WTC11 (cell line): Measurements from ENCODE around the gene KDF1. TPM values are rescaled to one million over a fixed set of nuclear protein-coding genes. Genes with fewer than 3 reads are reported as not detected.

Source experiments
- ATAC-seq: fragments of 200-7000 bp; cut with Tn5 transposase; 2 replicates; pipeline ENCODE4 v1.10.0; 2021; ENCODE audit warnings: mild to moderate bottlenecking, moderate library complexity
- CTCF ChIA-PET: fragments of 300-600 bp; sonication (Branson Sonifier 250); formaldehyde crosslinking; loops from one replicate; lab custom pipeline; 2021; ENCODE audit warnings: antibody characterized with exemption; lab: Charles Lee
- POLR2A ChIA-PET: fragments of 350-600 bp; sonication (Branson Sonifier 250); formaldehyde crosslinking; loops from one replicate; lab custom pipeline; 2021; ENCODE audit warnings: antibody characterized with exemption; lab: Charles Lee
- DNase-seq: peaks from one replicate; pipeline ENCODE4 v3.0.0; 2021; ENCODE audit warnings: low spot score
- H3K27ac Mint-ChIP-seq: 2 replicates; pipeline ENCODE4 v1.8.0; 2021; ENCODE audit warnings: mixed read lengths
- H3K27me3 Mint-ChIP-seq: 2 replicates; pipeline ENCODE4 v1.8.0; 2021; ENCODE audit warnings: low read depth, mild to moderate bottlenecking, moderate library complexity, mixed read lengths
- H3K36me3 Mint-ChIP-seq: 2 replicates; pipeline ENCODE4 v1.8.0; 2021; ENCODE audit warnings: mixed read lengths
- H3K4me1 Mint-ChIP-seq: 2 replicates; pipeline ENCODE4 v1.8.0; 2022; ENCODE audit warnings: mixed read lengths
- H3K4me3 Mint-ChIP-seq: 2 replicates; pipeline ENCODE4 v1.8.0; 2021; ENCODE audit warnings: mild to moderate bottlenecking, moderate library complexity, mixed read lengths
- H3K9me3 Mint-ChIP-seq: 2 replicates; pipeline ENCODE4 v1.8.0; 2021; ENCODE audit warnings: mixed read lengths
- ELF4 ChIP-seq: sonication (generic); formaldehyde crosslinking; IDR thresholded peaks from 2 replicates; pipeline ENCODE4 v1.8.1; 2022; ENCODE audit warnings: low read depth, mild to moderate bottlenecking, moderate library complexity, missing genetic modification reagents
- ESRRA ChIP-seq: sonication (generic); formaldehyde crosslinking; IDR thresholded peaks from 2 replicates; pipeline ENCODE4 v1.8.1; 2022; ENCODE audit warnings: mild to moderate bottlenecking, missing genetic modification reagents, borderline replicate concordance
- ETV6 ChIP-seq: sonication (generic); formaldehyde crosslinking; IDR thresholded peaks from 2 replicates; pipeline ENCODE4 v1.8.1; 2022; ENCODE audit warnings: mild to moderate bottlenecking, missing genetic modification reagents
- SMAD3 ChIP-seq: sonication (generic); formaldehyde crosslinking; IDR thresholded peaks from 2 replicates; pipeline ENCODE4 v1.8.0; 2022; ENCODE audit warnings: missing genetic modification reagents, mild to moderate bottlenecking, borderline replicate concordance
- TCF7 ChIP-seq: sonication (generic); formaldehyde crosslinking; IDR thresholded peaks from 2 replicates; pipeline ENCODE4 v1.8.0; 2022; ENCODE audit warnings: mild to moderate bottlenecking, low read depth, missing genetic modification reagents, moderate library complexity
- TP53 ChIP-seq: sonication (generic); formaldehyde crosslinking; IDR thresholded peaks from 2 replicates; pipeline ENCODE4 v1.8.1; 2023; ENCODE audit warnings: mild to moderate bottlenecking, missing genetic modification reagents
- ZNF121 ChIP-seq: sonication (generic); formaldehyde crosslinking; IDR thresholded peaks from 2 replicates; pipeline ENCODE4 v1.8.0; 2023; ENCODE audit warnings: missing genetic modification reagents
- ZNF219 ChIP-seq: sonication (generic); formaldehyde crosslinking; IDR thresholded peaks from 2 replicates; pipeline ENCODE4 v1.8.0; 2023; ENCODE audit warnings: missing genetic modification reagents, mild to moderate bottlenecking, borderline replicate concordance
- total RNA-seq: library from RNA; stranded (reverse); gene quantifications from 3 replicates; pipeline ENCODE4 v1.2.3, GENCODE V29; 2021
- TF ChIP-seq, protein P1 (sequence below): sonication (generic); formaldehyde crosslinking; conservative IDR thresholded peaks from 2 replicates; pipeline ENCODE4 v1.8.1; 2023; ENCODE audit warnings: mild to moderate bottlenecking, low read depth, missing genetic modification reagents, moderate library complexity
- TF ChIP-seq, protein P2 (sequence below): sonication (generic); formaldehyde crosslinking; IDR thresholded peaks from 2 replicates; pipeline ENCODE4 v1.8.1; 2022; ENCODE audit warnings: mild to moderate bottlenecking, missing genetic modification reagents, moderate library complexity, borderline replicate concordance
- TF ChIP-seq, protein P3 (sequence below): sonication (generic); formaldehyde crosslinking; IDR thresholded peaks from 2 replicates; pipeline ENCODE4 v1.8.0; 2022; ENCODE audit warnings: mild to moderate bottlenecking, missing genetic modification reagents
- TF ChIP-seq, protein P4 (sequence below): fragments of 250-450 bp; sonication (Bioruptor Pico); conservative IDR thresholded peaks from 2 replicates; pipeline ENCODE4 v1.9.0; 2021; ENCODE audit warnings: mild to moderate bottlenecking
- TF ChIP-seq, protein P5 (sequence below): sonication (generic); formaldehyde crosslinking; IDR thresholded peaks from 2 replicates; pipeline ENCODE4 v1.8.1; 2022; ENCODE audit warnings: low read depth, mild to moderate bottlenecking, moderate library complexity, missing genetic modification reagents, borderline replicate concordance
- TF ChIP-seq, protein P6 (sequence below): sonication (generic); formaldehyde crosslinking; IDR thresholded peaks from 2 replicates; pipeline ENCODE4 v1.8.1; 2023; ENCODE audit warnings: mild to moderate bottlenecking, missing genetic modification reagents, moderate library complexity
- TF ChIP-seq, protein P7 (sequence below): fragments of 250-450 bp; sonication (Bioruptor Pico); IDR thresholded peaks from 2 replicates; pipeline ENCODE4 v2.1.2; 2022; ENCODE audit warnings: mild to moderate bottlenecking, moderate library complexity
- TF ChIP-seq, protein P8 (sequence below): sonication (generic); formaldehyde crosslinking; IDR thresholded peaks from 2 replicates; pipeline ENCODE4 v1.8.0; 2022; ENCODE audit warnings: missing genetic modification reagents

KDF1 gene
- total RNA-seq, 1 experiment from 2014 or later, result 19.0 TPM

DNA sequence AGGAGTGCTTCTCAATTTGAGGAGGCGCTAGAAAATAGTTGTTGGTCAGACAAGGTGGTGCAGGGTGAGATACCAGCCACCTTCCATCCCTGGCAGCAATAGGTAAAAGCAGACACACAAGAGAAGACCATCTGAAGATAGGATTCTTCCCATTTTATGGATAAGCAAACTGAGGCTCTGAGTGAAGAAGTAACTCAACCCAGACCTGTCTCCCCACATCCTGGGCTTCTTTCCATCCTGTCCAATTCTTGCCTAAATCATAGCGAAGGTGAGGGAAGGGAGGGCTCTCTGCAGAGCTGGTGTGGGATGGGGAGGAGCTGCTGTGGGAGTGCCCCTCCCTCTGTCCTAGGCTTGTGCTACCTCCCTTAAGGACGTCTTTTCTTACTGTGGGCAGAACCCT, 11.3 kb upstream of the KDF1 start (continued):
- TF ChIP-seq, protein P1, sequence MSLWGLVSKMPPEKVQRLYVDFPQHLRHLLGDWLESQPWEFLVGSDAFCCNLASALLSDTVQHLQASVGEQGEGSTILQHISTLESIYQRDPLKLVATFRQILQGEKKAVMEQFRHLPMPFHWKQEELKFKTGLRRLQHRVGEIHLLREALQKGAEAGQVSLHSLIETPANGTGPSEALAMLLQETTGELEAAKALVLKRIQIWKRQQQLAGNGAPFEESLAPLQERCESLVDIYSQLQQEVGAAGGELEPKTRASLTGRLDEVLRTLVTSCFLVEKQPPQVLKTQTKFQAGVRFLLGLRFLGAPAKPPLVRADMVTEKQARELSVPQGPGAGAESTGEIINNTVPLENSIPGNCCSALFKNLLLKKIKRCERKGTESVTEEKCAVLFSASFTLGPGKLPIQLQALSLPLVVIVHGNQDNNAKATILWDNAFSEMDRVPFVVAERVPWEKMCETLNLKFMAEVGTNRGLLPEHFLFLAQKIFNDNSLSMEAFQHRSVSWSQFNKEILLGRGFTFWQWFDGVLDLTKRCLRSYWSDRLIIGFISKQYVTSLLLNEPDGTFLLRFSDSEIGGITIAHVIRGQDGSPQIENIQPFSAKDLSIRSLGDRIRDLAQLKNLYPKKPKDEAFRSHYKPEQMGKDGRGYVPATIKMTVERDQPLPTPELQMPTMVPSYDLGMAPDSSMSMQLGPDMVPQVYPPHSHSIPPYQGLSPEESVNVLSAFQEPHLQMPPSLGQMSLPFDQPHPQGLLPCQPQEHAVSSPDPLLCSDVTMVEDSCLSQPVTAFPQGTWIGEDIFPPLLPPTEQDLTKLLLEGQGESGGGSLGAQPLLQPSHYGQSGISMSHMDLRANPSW (CRISPR knock-in tag), result no peak
- TF ChIP-seq ZNF219 (CRISPR knock-in tag) (no peak), ZNF121 (CRISPR knock-in tag) (no peak)
- TF ChIP-seq, protein P2, sequence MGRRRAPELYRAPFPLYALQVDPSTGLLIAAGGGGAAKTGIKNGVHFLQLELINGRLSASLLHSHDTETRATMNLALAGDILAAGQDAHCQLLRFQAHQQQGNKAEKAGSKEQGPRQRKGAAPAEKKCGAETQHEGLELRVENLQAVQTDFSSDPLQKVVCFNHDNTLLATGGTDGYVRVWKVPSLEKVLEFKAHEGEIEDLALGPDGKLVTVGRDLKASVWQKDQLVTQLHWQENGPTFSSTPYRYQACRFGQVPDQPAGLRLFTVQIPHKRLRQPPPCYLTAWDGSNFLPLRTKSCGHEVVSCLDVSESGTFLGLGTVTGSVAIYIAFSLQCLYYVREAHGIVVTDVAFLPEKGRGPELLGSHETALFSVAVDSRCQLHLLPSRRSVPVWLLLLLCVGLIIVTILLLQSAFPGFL (CRISPR knock-in tag), result no peak
- TF ChIP-seq, protein P3, sequence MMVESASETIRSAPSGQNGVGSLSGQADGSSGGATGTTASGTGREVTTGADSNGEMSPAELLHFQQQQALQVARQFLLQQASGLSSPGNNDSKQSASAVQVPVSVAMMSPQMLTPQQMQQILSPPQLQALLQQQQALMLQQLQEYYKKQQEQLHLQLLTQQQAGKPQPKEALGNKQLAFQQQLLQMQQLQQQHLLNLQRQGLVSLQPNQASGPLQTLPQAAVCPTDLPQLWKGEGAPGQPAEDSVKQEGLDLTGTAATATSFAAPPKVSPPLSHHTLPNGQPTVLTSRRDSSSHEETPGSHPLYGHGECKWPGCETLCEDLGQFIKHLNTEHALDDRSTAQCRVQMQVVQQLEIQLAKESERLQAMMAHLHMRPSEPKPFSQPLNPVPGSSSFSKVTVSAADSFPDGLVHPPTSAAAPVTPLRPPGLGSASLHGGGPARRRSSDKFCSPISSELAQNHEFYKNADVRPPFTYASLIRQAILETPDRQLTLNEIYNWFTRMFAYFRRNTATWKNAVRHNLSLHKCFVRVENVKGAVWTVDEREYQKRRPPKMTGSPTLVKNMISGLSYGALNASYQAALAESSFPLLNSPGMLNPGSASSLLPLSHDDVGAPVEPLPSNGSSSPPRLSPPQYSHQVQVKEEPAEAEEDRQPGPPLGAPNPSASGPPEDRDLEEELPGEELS (CRISPR knock-in tag), result no peak

DNA sequence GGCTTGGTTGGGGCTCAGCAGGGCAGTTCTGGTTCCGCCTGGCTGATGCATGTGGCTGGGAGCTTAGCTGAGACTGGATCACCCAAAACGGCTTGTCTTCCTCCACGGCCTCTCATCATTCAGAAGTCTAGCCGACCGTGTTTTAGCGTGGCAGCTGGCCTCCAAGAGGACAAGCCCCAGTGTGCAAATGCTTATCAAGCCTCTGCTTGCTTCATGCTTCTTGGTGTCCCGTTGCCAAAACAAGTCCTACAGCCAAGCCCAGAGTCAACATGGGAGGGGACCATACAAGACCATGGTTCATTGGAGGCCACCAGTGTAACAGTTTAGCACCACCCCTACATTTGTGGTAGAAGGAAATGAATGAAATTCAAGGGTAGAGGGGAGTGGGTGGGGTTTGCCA, 10.5 kb upstream of the KDF1 start:
- no peak for DNase-seq
- Mint-ChIP-seq H3K36me3 (no peaks in the 10 kb centered on the region), H3K27me3 (peaks cover 5% of the 10 kb centered on the region; the same call in 1 of the 2 replicates), H3K9me3 (no peaks in the 10 kb centered on the region), H3K27ac (no peak overlapping the region), H3K4me1 (peaks cover 19% of the 10 kb centered on the region), H3K4me3 (no peak overlapping the region)
- TF ChIP-seq, protein P4, sequence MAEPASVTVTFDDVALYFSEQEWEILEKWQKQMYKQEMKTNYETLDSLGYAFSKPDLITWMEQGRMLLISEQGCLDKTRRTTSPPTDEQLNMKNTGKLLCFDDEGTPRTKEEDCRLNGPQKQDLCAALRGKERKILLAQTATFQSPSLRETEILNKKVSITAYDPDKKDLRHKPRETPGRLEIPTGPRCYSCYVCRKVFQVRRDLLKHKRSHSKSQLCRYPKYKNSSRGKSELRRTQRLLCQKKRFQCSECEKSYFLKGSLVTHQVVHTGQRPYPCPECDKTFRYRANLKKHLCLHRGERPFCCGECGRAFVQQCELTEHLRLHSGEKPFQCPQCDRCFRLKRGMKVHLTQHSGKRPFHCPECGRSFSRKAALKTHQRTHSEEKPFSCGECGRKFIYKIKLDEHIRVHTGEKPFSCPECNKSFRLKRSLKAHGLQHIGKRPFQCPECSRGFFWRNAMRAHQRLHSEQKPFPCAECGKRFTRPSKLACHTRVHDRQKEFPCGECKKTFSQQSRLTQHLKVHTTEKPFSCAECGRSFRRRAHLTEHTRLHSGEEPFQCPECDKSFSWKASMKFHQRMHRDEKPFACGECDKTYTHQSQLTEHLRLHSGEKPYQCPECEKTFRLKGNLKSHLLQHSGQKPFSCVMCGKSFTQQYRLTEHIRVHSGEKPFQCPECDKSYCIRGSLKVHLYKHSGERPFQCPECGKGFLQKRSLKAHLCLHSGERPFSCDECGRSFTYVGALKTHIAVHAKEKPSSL (CRISPR knock-in tag), result no peak
- no peak for TF ChIP-seq ESRRA
- no peak for TF ChIP-seq TCF7 (CRISPR knock-in tag)
- TF ChIP-seq, protein P5, sequence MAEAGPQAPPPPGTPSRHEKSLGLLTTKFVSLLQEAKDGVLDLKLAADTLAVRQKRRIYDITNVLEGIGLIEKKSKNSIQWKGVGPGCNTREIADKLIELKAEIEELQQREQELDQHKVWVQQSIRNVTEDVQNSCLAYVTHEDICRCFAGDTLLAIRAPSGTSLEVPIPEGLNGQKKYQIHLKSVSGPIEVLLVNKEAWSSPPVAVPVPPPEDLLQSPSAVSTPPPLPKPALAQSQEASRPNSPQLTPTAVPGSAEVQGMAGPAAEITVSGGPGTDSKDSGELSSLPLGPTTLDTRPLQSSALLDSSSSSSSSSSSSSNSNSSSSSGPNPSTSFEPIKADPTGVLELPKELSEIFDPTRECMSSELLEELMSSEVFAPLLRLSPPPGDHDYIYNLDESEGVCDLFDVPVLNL (CRISPR knock-in tag), result no peak
- TF ChIP-seq, protein P6, sequence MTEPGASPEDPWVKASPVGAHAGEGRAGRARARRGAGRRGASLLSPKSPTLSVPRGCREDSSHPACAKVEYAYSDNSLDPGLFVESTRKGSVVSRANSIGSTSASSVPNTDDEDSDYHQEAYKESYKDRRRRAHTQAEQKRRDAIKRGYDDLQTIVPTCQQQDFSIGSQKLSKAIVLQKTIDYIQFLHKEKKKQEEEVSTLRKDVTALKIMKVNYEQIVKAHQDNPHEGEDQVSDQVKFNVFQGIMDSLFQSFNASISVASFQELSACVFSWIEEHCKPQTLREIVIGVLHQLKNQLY (CRISPR knock-in tag), result no peak
- no peak for TF ChIP-seq ETV6 (CRISPR knock-in tag)
- no peak for TF ChIP-seq TP53 (CRISPR knock-in tag)
- ChIA-PET POLR2A (no interaction called here), CTCF (interaction anchor here (5.5 kb wide), 1 partner anchor 28 kb away, joined by 73 read pairs; no protein-coding TSS in a partner anchor)
- no peak for ATAC-seq

DNA sequence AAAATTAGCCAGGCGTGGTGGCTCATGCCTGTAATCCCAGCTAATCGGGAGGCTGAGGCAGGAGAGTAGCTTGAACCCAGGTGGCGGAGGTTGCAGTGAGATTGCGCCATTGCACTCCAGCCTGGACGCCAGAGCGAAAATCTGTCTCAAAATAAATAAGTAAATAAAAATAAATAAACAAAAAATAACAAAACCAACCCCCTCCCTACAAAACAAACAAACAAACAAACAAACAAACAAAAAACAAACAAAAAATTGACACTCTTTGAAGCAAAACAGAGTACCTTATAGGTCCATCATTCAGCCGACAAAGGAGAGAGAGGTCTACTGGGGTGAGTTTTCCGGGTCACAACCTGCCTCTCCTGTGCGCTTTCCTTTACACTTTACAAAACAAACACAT, 5.4 kb upstream of the KDF1 start:
- Mint-ChIP-seq H3K9me3 (no peaks in the 10 kb centered on the region), H3K4me3 (no peak overlapping the region), H3K4me1 (peaks cover 17% of the 10 kb centered on the region), H3K36me3 (no peaks in the 10 kb centered on the region), H3K27me3 (peaks cover 5% of the 10 kb centered on the region), H3K27ac (no peak overlapping the region)
- no peak for ATAC-seq
- POLR2A ChIA-PET, result no interaction called here
- CTCF ChIA-PET, result interaction anchor here (0.6 to 5.5 kb wide), 7 partner anchors 28 to 342 kb away, joined by 3 to 73 read pairs (median 31); partner anchors contain the start of gene TRNP1
- DNase-seq, result no peak
- TF ChIP-seq, protein P7, sequence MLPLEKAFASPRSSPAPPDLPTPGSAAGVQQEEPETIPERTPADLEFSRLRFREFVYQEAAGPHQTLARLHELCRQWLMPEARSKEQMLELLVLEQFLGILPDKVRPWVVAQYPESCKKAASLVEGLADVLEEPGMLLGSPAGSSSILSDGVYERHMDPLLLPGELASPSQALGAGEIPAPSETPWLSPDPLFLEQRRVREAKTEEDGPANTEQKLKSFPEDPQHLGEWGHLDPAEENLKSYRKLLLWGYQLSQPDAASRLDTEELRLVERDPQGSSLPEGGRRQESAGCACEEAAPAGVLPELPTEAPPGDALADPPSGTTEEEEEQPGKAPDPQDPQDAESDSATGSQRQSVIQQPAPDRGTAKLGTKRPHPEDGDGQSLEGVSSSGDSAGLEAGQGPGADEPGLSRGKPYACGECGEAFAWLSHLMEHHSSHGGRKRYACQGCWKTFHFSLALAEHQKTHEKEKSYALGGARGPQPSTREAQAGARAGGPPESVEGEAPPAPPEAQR (CRISPR knock-in tag), result no peak
- TF ChIP-seq, protein P8, sequence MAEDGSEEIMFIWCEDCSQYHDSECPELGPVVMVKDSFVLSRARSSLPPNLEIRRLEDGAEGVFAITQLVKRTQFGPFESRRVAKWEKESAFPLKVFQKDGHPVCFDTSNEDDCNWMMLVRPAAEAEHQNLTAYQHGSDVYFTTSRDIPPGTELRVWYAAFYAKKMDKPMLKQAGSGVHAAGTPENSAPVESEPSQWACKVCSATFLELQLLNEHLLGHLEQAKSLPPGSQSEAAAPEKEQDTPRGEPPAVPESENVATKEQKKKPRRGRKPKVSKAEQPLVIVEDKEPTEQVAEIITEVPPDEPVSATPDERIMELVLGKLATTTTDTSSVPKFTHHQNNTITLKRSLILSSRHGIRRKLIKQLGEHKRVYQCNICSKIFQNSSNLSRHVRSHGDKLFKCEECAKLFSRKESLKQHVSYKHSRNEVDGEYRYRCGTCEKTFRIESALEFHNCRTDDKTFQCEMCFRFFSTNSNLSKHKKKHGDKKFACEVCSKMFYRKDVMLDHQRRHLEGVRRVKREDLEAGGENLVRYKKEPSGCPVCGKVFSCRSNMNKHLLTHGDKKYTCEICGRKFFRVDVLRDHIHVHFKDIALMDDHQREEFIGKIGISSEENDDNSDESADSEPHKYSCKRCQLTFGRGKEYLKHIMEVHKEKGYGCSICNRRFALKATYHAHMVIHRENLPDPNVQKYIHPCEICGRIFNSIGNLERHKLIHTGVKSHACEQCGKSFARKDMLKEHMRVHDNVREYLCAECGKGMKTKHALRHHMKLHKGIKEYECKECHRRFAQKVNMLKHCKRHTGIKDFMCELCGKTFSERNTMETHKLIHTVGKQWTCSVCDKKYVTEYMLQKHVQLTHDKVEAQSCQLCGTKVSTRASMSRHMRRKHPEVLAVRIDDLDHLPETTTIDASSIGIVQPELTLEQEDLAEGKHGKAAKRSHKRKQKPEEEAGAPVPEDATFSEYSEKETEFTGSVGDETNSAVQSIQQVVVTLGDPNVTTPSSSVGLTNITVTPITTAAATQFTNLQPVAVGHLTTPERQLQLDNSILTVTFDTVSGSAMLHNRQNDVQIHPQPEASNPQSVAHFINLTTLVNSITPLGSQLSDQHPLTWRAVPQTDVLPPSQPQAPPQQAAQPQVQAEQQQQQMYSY (CRISPR knock-in tag), result no peak
- no peak for TF ChIP-seq SMAD3 (CRISPR knock-in tag)
- TF ChIP-seq ELF4, result no peak
